H1 (cell line): ENCODE measurements around the gene CLGN. TPM values are rescaled to one million over a fixed set of nuclear protein-coding genes. Genes with fewer than 3 reads are reported as not detected.
A peak's percentile ranks its signal among the peaks of the same experiment; 100 is the strongest.

Source experiments
- CTCF ChIA-PET: fragments of 300-600 bp; sonication (Branson Sonifier 250); formaldehyde crosslinking; loops from one replicate; lab custom pipeline; 2021; ENCODE audit not compliant: partially characterized antibody; lab: Charles Lee
- POLR2A ChIA-PET: fragments of 300-600 bp; sonication (Branson Sonifier 250); formaldehyde crosslinking; loops from one replicate; lab custom pipeline; 2021; ENCODE audit warnings: inconsistent platforms; ENCODE audit not compliant: partially characterized antibody; lab: Charles Lee
- DNase-seq, 2 experiments: peaks; one replicate each; pipeline versions ENCODE4 v3.0.0 to v3.0.0-alpha.2; 2010 to 2022; ENCODE audit warnings: low spot score in 2 of 2, low read depth in 1 of 2, mixed read lengths in 1 of 2
- FAIRE-seq: peaks from 2 replicates; lab custom pipeline; 2011; peaks lifted over from hg19 to GRCh38; lab: Jason Lieb, UNC
- H2AFZ ChIP-seq: 2 replicates; pipeline ENCODE4 v1.8.1; 2012; ENCODE audit warnings: low read length, inconsistent platforms
- H2AK5ac ChIP-seq: 2 replicates; pipeline ENCODE4 v1.6.1; 2013; ENCODE audit warnings: low read depth, low read length
- H2BK120ac ChIP-seq: replicated peaks from 2 replicates; pipeline ENCODE3; 2013; ENCODE audit warnings: low read depth, low read length, inconsistent platforms
- H2BK12ac ChIP-seq: 2 replicates; pipeline ENCODE4 v1.6.1; 2013; ENCODE audit warnings: low read depth, low read length
- H2BK15ac ChIP-seq: 2 replicates; pipeline ENCODE4 v1.6.1; 2013; ENCODE audit warnings: low read length
- H2BK20ac ChIP-seq: 2 replicates; pipeline ENCODE4 v1.6.1; 2013; ENCODE audit warnings: low read length
- H2BK5ac ChIP-seq: 2 replicates; pipeline ENCODE4 v1.6.1; 2013; ENCODE audit warnings: low read depth, low read length
- H3K14ac ChIP-seq: 2 replicates; pipeline ENCODE4 v1.6.1; 2013; ENCODE audit warnings: inconsistent platforms; ENCODE audit not compliant: insufficient read length
- H3K18ac ChIP-seq: 2 replicates; pipeline ENCODE4 v1.6.1; 2013; ENCODE audit warnings: low read length; ENCODE audit errors: extremely low read depth
- H3K23ac ChIP-seq: 2 replicates; pipeline ENCODE4 v1.6.1; 2013; ENCODE audit warnings: inconsistent platforms; ENCODE audit not compliant: insufficient read length
- H3K23me2 ChIP-seq: 2 replicates; pipeline ENCODE4 v1.6.1; 2013; ENCODE audit warnings: low read depth, low read length
- H3K27ac ChIP-seq: 2 replicates; pipeline ENCODE4 v1.6.1; 2011; ENCODE audit warnings: low read depth, low read length, inconsistent platforms
- H3K27me3 ChIP-seq, 4 experiments: replicated peaks in 1 of 4; 1 replicate in 1 of 4; 2 replicates in 3 of 4; pipeline versions ENCODE4 v1.6.1 to v1.8.1; 2011 to 2013; ENCODE audit warnings: low read length in 3 of 4, mild to moderate bottlenecking in 3 of 4, inconsistent platforms in 2 of 4, mixed read lengths in 2 of 4, moderate library complexity in 1 of 4; ENCODE audit not compliant: control insufficient read depth in 3 of 4, insufficient read depth in 3 of 4; ENCODE audit errors: extremely low read depth in 1 of 4
- H3K36me3 ChIP-seq, 4 experiments: 2 replicates each; pipeline versions ENCODE4 v1.6.1 to v1.8.1; 2011 to 2013; ENCODE audit warnings: mild to moderate bottlenecking in 4 of 4, low read length in 3 of 4, moderate library complexity in 2 of 4, control low read depth in 1 of 4, inconsistent platforms in 1 of 4; ENCODE audit not compliant: insufficient read depth in 4 of 4, control insufficient read depth in 2 of 4
- H3K4ac ChIP-seq: replicated peaks from 2 replicates; pipeline ENCODE3; 2013; ENCODE audit warnings: low read length, low read depth, mixed read lengths, inconsistent platforms; ENCODE audit not compliant: insufficient read length
- H3K4me1 ChIP-seq, 4 experiments: replicated peaks in 1 of 4; 1 replicate in 1 of 4; 2 replicates in 3 of 4; pipeline versions ENCODE4 v1.6.1 to v1.8.1; 2011 to 2013; ENCODE audit warnings: low read length in 3 of 4, inconsistent platforms in 2 of 4, mixed read lengths in 1 of 4; ENCODE audit not compliant: insufficient read depth in 4 of 4, control insufficient read depth in 3 of 4
- H3K4me2 ChIP-seq, 2 experiments: 2 replicates each; pipeline versions ENCODE4 v1.6.1 to v1.8.1; 2011 to 2013; ENCODE audit warnings: low read depth in 2 of 2, low read length in 2 of 2, control low read depth in 1 of 2, inconsistent platforms in 1 of 2, mild to moderate bottlenecking in 1 of 2; ENCODE audit not compliant: insufficient read depth in 1 of 2
- H3K4me3 ChIP-seq, 4 experiments: fragments of 200-600, 300-600 bp in 1 of 4; sonication (generic), shearing (Covaris generic), sonication (Bioruptor Twin) in 1 of 4; 2 replicates each; pipeline versions ENCODE4 v1.5.1 to v1.8.1; 2011 to 2016; ENCODE audit warnings: low read length in 4 of 4, low read depth in 3 of 4, control low read depth in 2 of 4, inconsistent platforms in 2 of 4, mild to moderate bottlenecking in 2 of 4, mixed read lengths in 1 of 4, moderate library complexity in 1 of 4; ENCODE audit not compliant: insufficient read depth in 2 of 4; ENCODE audit errors: extremely low read depth in 1 of 4
- H3K56ac ChIP-seq: replicated peaks from 2 replicates; pipeline ENCODE3; 2013; ENCODE audit warnings: low read depth, mild to moderate bottlenecking, mixed read lengths, low read length, inconsistent platforms; ENCODE audit not compliant: insufficient read length
- H3K79me1 ChIP-seq: 2 replicates; pipeline ENCODE4 v1.6.1; 2013; ENCODE audit warnings: low read depth, low read length, control low read depth
- H3K79me2 ChIP-seq, 2 experiments: 2 replicates each; pipeline versions ENCODE4 v1.6.1 to v1.8.1; 2012 to 2013; ENCODE audit warnings: low read length in 2 of 2, mild to moderate bottlenecking in 2 of 2, inconsistent platforms in 1 of 2; ENCODE audit not compliant: insufficient read depth in 2 of 2, control insufficient read depth in 1 of 2
- H3K9ac ChIP-seq, 4 experiments: replicated peaks in 1 of 4; 1 replicate in 1 of 4; 2 replicates in 3 of 4; pipeline versions ENCODE4 v1.6.1 to v1.8.1; 2011 to 2013; ENCODE audit warnings: low read depth in 3 of 4, low read length in 3 of 4, control low read depth in 2 of 4, mild to moderate bottlenecking in 2 of 4, moderate library complexity in 2 of 4, inconsistent platforms in 1 of 4; ENCODE audit errors: extremely low read depth in 1 of 4
- H3K9me3 ChIP-seq, 2 experiments: 2 replicates each; pipeline versions ENCODE4 v1.6.1 to v1.8.1; 2012 to 2013; ENCODE audit warnings: mild to moderate bottlenecking in 2 of 2, moderate library complexity in 2 of 2, control low read depth in 1 of 2, inconsistent platforms in 1 of 2, low read depth in 1 of 2, low read length in 1 of 2, mixed read lengths in 1 of 2; ENCODE audit not compliant: insufficient read depth in 2 of 2
- H4K20me1 ChIP-seq, 2 experiments: replicated peaks in 1 of 2; 2 replicates each; pipeline versions ENCODE3 to v1.8.1; 2011 to 2013; ENCODE audit warnings: inconsistent platforms in 2 of 2, low read length in 2 of 2, mild to moderate bottlenecking in 1 of 2; ENCODE audit not compliant: insufficient read depth in 2 of 2, control insufficient read depth in 1 of 2
- H4K5ac ChIP-seq: 2 replicates; pipeline ENCODE4 v1.6.1; 2013; ENCODE audit warnings: low read length, low read depth, mixed read lengths, inconsistent platforms; ENCODE audit not compliant: insufficient read length
- H4K8ac ChIP-seq: 2 replicates; pipeline ENCODE4 v1.8.0; 2013; ENCODE audit warnings: mild to moderate bottlenecking, moderate library complexity, low read length, inconsistent platforms; ENCODE audit not compliant: insufficient read depth; ENCODE audit errors: extremely low read depth
- H4K91ac ChIP-seq: replicated peaks from 2 replicates; pipeline ENCODE3; 2013; ENCODE audit warnings: low read length, mixed read lengths, inconsistent platforms; ENCODE audit not compliant: insufficient read length
- BRCA1 ChIP-seq: IDR thresholded peaks from 2 replicates; pipeline ENCODE4 v1.6.1; 2012; ENCODE audit warnings: low read depth, low read length, improper control_type of control experiment
- CHD2 ChIP-seq: IDR thresholded peaks from 2 replicates; pipeline ENCODE4 v1.6.1; 2012; ENCODE audit warnings: low read length, improper control_type of control experiment
- EP300 ChIP-seq, 2 experiments: IDR thresholded peaks; 1 replicate in 1 of 2; 2 replicates in 1 of 2; pipeline ENCODE4 v1.6.1; 2011 to 2012; ENCODE audit warnings: low read depth in 2 of 2, low read length in 2 of 2, mild to moderate bottlenecking in 2 of 2, borderline replicate concordance in 1 of 2, inconsistent platforms in 1 of 2, moderate library complexity in 1 of 2
- GTF2F1 ChIP-seq: IDR thresholded peaks from 2 replicates; pipeline ENCODE4 v1.6.1; 2012; ENCODE audit warnings: low read depth, low read length, improper control_type of control experiment, borderline replicate concordance
- PHF8 ChIP-seq: fragments of 200-600 bp; sonication (generic); conservative IDR thresholded peaks from 2 replicates; pipeline ENCODE4 v1.7.1; 2012; ENCODE audit warnings: low read depth, mild to moderate bottlenecking, inconsistent platforms, low read length, moderate library complexity
- SP2 ChIP-seq: IDR thresholded peaks from 2 replicates; pipeline ENCODE4 v1.6.1; 2012; ENCODE audit warnings: mild to moderate bottlenecking, low read length, inconsistent platforms
- WGBS, 2 experiments: shearing (Covaris generic) in 1 of 2; methylation state at CpG; one replicate each; pipeline versions ENCODE4 v1.1.6 to v1.1.7; 2013 to 2015; ENCODE audit warnings: low lambda C conversion rate in 2 of 2, mixed read lengths in 2 of 2, inconsistent platforms in 1 of 2, low coverage in 1 of 2, missing lambda C conversion rate in 1 of 2; ENCODE audit not compliant: insufficient replicate concordance in 2 of 2, insufficient coverage in 1 of 2, insufficient read length in 1 of 2; ENCODE audit errors: extremely low coverage in 1 of 2, missing lambda C conversion rate in 1 of 2; 5-methylcytosine and 5-hydroxymethylcytosine counted together
- polyA plus RNA-seq, 7 experiments: library from polyadenylated mRNA; depleted of rRNA in 3 of 7; stranded (reverse) in 5 of 7; unstranded in 2 of 7; fragments of >200 nt in 5 of 7; fragments of 200-250 nt in 2 of 7; gene quantifications; 1 replicate in 5 of 7; 2 replicates in 1 of 7; 4 replicates in 1 of 7; pipeline versions ENCODE4 v1.2.1 to v1.2.3, GENCODE V29; 2011 to 2013; ENCODE audit warnings: missing spikeins in 2 of 7, mixed read lengths in 2 of 7
- total RNA-seq: library from RNA; stranded (reverse); fragmentation: NEBNext Ultra II Directional; extraction: Animal tissue kit (Norgen Biotek cat#: 25700); gene quantifications from 2 replicates; pipeline ENCODE4 v1.2.1, GENCODE V29; 2021

Gene CLGN
- total and polyA plus RNA-seq, 2 of the 8 experiments (the other 6 are each of a cell fraction or from before 2014, with no cell fraction given), result 1.7 to 3.1 TPM

GRCh38 chr4:140469791-140470733 lies 42.6 kb upstream of the CLGN start:
- Histone ChIP-seq H3K23ac (no peak overlapping the region), H3K9me3 (no peaks in the 10 kb centered on the region), H4K91ac (no peak overlapping the region), H3K4ac (no peak overlapping the region), H3K4me1 (peaks cover 0 to 3% (median under 1%) of the 10 kb centered on the region in 4 experiments; a peak in 2 of 7 replicates), H3K4me2 (peak overlapping the region; percentile 21 to 35; a peak in 1 of 4 replicates), H3K79me1 (no peaks in the 10 kb centered on the region), H3K18ac (peak overlapping the region; percentile 39; the same call in 1 of the 2 replicates), H2BK20ac (no peak overlapping the region), H4K8ac (peak overlapping the region; percentile 91), H3K27ac (no peak overlapping the region), H3K4me3 (no peak overlapping the region), H2AK5ac (no peak overlapping the region), H3K9ac (no peak overlapping the region), H3K27me3 (no peaks in the 10 kb centered on the region), H3K14ac (no peak overlapping the region), H3K79me2 (no peaks in the 10 kb centered on the region), H2BK15ac (no peak overlapping the region), H2AFZ (peak overlapping the region; percentile 86), H2BK120ac (no peak overlapping the region), H4K20me1 (no peaks in the 10 kb centered on the region), H3K56ac (no peak overlapping the region), H2BK5ac (no peak overlapping the region), H2BK12ac (no peak overlapping the region), H3K23me2 (no peaks in the 10 kb centered on the region), H4K5ac (no peak overlapping the region), H3K36me3 (no peaks in the 10 kb centered on the region)
- WGBS, 2 experiments, result 74% methylated on average over 27 of the region's 27 CpGs; no CpG with 5 or more reads in 1 of the 2 experiments
- CTCF ChIA-PET, result interaction anchor here (0.6 to 1.0 kb wide), 3 partner anchors 19 to 979 kb away, joined by 3 to 6 read pairs (median 5); no protein-coding TSS in a partner anchor
- FAIRE-seq (no peak), DNase-seq (peak in 1 of 2 experiments; percentile 58)
- POLR2A ChIA-PET, result no interaction called here
- TF ChIP-seq PHF8 (no peak), SP2 (no peak), BRCA1 (no peak), CHD2 (no peak), GTF2F1 (no peak), EP300 (IDR thresholded peaks at IDR 0.05; ENCODE audit: borderline replicate concordance in 1 of 2, low read depth in 2 of 2, low read length in 2 of 2) (no peak)
